Lung (tissue), 12 donors: ENCODE data around the gene PPM1B. TPM values are rescaled to one million over a fixed set of nuclear protein-coding genes. Genes with fewer than 3 reads are reported as not detected.
"Not testable (repeated sequence)": the region's sequence is repeated elsewhere in the genome, so short reads cannot be mapped to it uniquely, and the experiment has no call there.

Experiments used
- ATAC-seq: fragments of 200-7000 bp; cut with Tn5 transposase; one replicate; pipeline ENCODE4 v1.9.1; 2020; ENCODE audit warnings: moderate number of reproducible peaks; ENCODE audit not compliant: insufficient read depth, low FRiP score
- DNase-seq, 3 donors: peaks; one replicate each; pipeline ENCODE4 v3.0.0-alpha.2; 2013 to 2017
- H3K27ac ChIP-seq, 2 donors: one replicate each; pipeline ENCODE4 v1.5.1; 2013; ENCODE audit warnings: mild to moderate bottlenecking in 2 of 2, moderate library complexity in 2 of 2, control low read depth in 1 of 2, inconsistent platforms in 1 of 2, low read depth in 1 of 2, low read length in 1 of 2
- H3K27me3 ChIP-seq, 3 donors: one replicate each; pipeline ENCODE4 v1.5.1; 2013; ENCODE audit warnings: low read length in 2 of 3; ENCODE audit not compliant: control insufficient read depth in 3 of 3, insufficient read depth in 3 of 3
- H3K36me3 ChIP-seq, 4 donors: one replicate each; pipeline ENCODE4 v1.5.1; 2013; ENCODE audit warnings: low read length in 4 of 4, mild to moderate bottlenecking in 1 of 4, moderate library complexity in 1 of 4; ENCODE audit not compliant: control insufficient read depth in 4 of 4, insufficient read depth in 4 of 4
- H3K4me1 ChIP-seq, 5 donors: one replicate each; pipeline ENCODE4 v1.5.1; 2013; ENCODE audit warnings: low read length in 5 of 5, mild to moderate bottlenecking in 2 of 5, moderate library complexity in 1 of 5; ENCODE audit not compliant: control insufficient read depth in 5 of 5, insufficient read depth in 5 of 5
- H3K4me3 ChIP-seq: one replicate; pipeline ENCODE4 v1.5.1; 2013; ENCODE audit warnings: mild to moderate bottlenecking, control low read depth, moderate library complexity
- H3K9ac ChIP-seq, 2 donors: one replicate each; pipeline ENCODE4 v1.5.1; 2013; ENCODE audit warnings: low read length in 2 of 2, control low read depth in 1 of 2; ENCODE audit not compliant: insufficient read depth in 1 of 2
- H3K9me3 ChIP-seq, 4 donors: one replicate each; pipeline ENCODE4 v1.5.1; 2013; ENCODE audit warnings: low read length in 3 of 4, mild to moderate bottlenecking in 1 of 4, moderate library complexity in 1 of 4; ENCODE audit not compliant: control insufficient read depth in 4 of 4, insufficient read depth in 3 of 4
- CTCF ChIP-seq: IDR thresholded peaks from 2 replicates; pipeline ENCODE4 v1.5.1; 2012; ENCODE audit warnings: mild to moderate bottlenecking; ENCODE audit errors: control extremely low read depth, extremely low read depth
- WGBS, 2 donors: extraction: QIAGEN DNeasy Blood & Tissue Kit; methylation state at CpG; one replicate each; pipeline ENCODE4 v1.1.7; 2013; 5-methylcytosine and 5-hydroxymethylcytosine counted together
- polyA plus RNA-seq, 2 donors: library from polyadenylated mRNA; stranded (reverse); fragments of 200-250 nt; gene quantifications; one replicate each; pipeline ENCODE4 v1.2.1, GENCODE V29; 2013
- total RNA-seq, 2 donors: library from RNA; depleted of rRNA in 1 of 2; stranded (reverse); fragments of >200 nt in 1 of 2; gene quantifications; one replicate each; pipeline ENCODE4 v1.2.1, GENCODE V29; 2014 to 2021
- donor health status: control.
- donor health status: control.
- donor health status: Bipolar disorder and iron deficiency.
- donor health status: healthy.
- donor health status: DM: yes; HTN: yes; CAD: no.

Gene PPM1B
- total and polyA plus RNA-seq, 4 donors, result 18.2 to 66.2 (median 29.6) TPM

GRCh38 chr2:44169155-44169898 is 652 bp downstream of the PPM1B start:
- Histone ChIP-seq H3K9ac (peak overlapping the region; percentile 52 to 92), H3K9me3 (peaks cover 0 to 2% (median 0%) of the 10 kb centered on the region in 4 donors), H3K36me3 (no peaks in the 10 kb centered on the region), H3K27ac (peak overlapping the region; percentile 91 to 94), H3K4me1 (peaks cover 2 to 21% (median 7%) of the 10 kb centered on the region in 5 donors), H3K4me3 (peak overlapping the region; percentile 76), H3K27me3 (no peaks in the 10 kb centered on the region)
- ATAC-seq, result no peak
- TF ChIP-seq CTCF, result no peak
- WGBS, 2 donors, result 0 to 1% methylated on average over 41 to 54 of the region's 54 CpGs
- DNase-seq, result peak; percentile 49 to 65 (median 56)

DNA sequence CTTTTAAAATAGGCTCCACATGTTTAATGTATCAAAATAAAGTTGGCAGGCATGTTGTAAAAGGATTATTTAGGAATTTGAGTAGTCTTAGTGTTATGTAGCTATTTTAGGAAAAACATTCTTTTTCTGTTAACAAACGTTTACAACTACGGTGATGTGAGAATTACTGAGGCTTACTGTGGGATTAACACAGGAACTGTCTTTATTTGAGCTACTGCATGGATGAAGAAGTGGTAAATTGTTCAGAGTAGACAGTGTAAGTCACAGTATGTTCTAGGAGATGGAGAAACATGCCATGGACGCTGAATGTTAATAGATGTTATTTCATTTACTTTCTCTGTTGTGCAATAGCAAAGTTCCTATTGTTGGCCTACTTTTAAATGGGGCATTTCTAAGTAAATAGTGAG is 1.6 kb downstream of the PPM1B start:
- no peaks in the 10 kb centered on the region for H3K36me3 ChIP-seq
- H3K9ac ChIP-seq, result peak overlapping the region in 1 of 2 donors; percentile 92
- no peak overlapping the region for H3K4me3 ChIP-seq
- H3K4me1 ChIP-seq, result peaks cover 4 to 24% (median 7%) of the 10 kb centered on the region in 5 donors
- peak in 2 of 3 donors; percentile 65 to 67 for DNase-seq
- peak overlapping the region in 1 of 2 donors; percentile 39 for H3K27ac ChIP-seq
- 1 to 2% methylated on average over 3 of the region's 3 CpGs for WGBS, 2 donors
- ATAC-seq, result no peak
- TF ChIP-seq CTCF, result no peak
- no peaks in the 10 kb centered on the region for H3K27me3 ChIP-seq
- H3K9me3 ChIP-seq, result peaks cover 0 to 2% (median 0%) of the 10 kb centered on the region in 4 donors

DNA sequence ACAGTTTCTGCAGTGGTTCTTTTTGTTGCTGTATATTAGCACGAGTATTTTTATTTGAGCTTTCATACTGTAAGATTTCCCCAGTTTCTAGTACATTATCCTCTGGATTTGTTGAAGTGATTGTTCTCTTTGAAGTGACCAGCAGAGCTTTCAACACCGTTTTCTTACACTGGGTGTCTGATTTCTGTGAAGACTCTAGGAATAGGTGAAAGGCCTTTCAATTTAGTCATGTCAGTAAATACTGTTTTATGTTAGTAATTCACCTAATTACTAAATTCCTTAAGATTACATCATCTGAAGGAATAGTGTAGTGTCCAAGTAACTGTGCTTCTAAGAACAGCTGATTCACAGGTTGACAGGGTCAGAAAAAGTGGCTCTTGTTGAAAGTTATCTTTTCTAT is 2.3 kb downstream of the PPM1B start:
- H3K27ac ChIP-seq, result peak overlapping the region in 1 of 2 donors; percentile 27
- H3K27me3 ChIP-seq, result no peaks in the 10 kb centered on the region
- peak overlapping the region in 1 of 2 donors; percentile 92 for H3K9ac ChIP-seq
- H3K9me3 ChIP-seq, result peaks cover 0 to 2% (median 0%) of the 10 kb centered on the region in 4 donors
- H3K36me3 ChIP-seq, result no peaks in the 10 kb centered on the region
- TF ChIP-seq CTCF, result no peak
- H3K4me1 ChIP-seq, result peaks cover 4 to 26% (median 7%) of the 10 kb centered on the region in 5 donors
- 30 to 37% methylated on average over 2 of the region's 2 CpGs for WGBS, 2 donors
- no peak overlapping the region for H3K4me3 ChIP-seq
- ATAC-seq (no peak), DNase-seq (peak in 2 of 3 donors; percentile 38 to 54)

DNA sequence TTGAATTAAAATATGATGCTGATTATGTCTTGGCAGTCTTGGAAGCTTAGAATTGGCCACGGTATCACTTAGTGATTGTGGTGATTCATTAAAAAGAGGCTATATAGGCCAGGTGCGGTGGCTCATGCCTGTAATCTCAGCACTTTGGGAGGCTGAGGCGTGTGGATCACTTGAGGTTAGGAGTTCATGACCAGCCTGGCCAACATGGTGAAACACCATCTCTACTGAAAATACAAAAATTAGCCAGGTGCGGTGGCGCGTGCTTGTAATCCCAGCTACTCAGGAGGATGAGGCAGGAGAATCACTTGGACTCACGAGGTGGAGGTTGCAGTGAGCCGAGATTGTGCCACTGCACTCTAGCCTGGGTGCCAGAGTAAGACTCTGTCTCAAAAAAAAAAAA is 2.8 kb downstream of the PPM1B start:
- H3K27me3 ChIP-seq, H3K9me3 ChIP-seq, ATAC-seq, H3K27ac ChIP-seq, H3K36me3 ChIP-seq, H3K9ac ChIP-seq, H3K4me3 ChIP-seq, DNase-seq: not testable (repeated sequence)
- H3K4me1 ChIP-seq, result peaks cover 4 to 26% (median 7%) of the 10 kb centered on the region in 5 donors
- WGBS, 2 donors, result 79 to 91% methylated on average over 8 of the region's 8 CpGs
